GM23338 (cell line): Measurements from ENCODE around the gene LRRC26. TPM values are rescaled to one million over a fixed set of nuclear protein-coding genes. Genes with fewer than 3 reads are reported as not detected.
A peak's percentile ranks its signal among the peaks of the same experiment; 100 is the strongest.

Experiments
- ATAC-seq: fragments of 200-7000 bp; cut with Tn5 transposase; 3 replicates; pipeline ENCODE4 v1.9.1; 2020
- DNase-seq: peaks from one replicate; pipeline ENCODE4 v3.0.0-alpha.2; 2015; ENCODE audit warnings: low spot score
- H2AFZ ChIP-seq: fragments of 200-600 bp; sonication (generic); 2 replicates; pipeline ENCODE4 v1.8.0; 2016; ENCODE audit warnings: antibody characterized with exemption, mild to moderate bottlenecking, moderate library complexity
- H3F3A ChIP-seq: fragments of 200-600 bp; sonication (generic); replicated peaks from 2 replicates; pipeline ENCODE4 v1.8.0; 2017; ENCODE audit warnings: antibody characterized with exemption, mixed run types, low read depth
- H3K27ac ChIP-seq: fragments of 200-600 bp; sonication (generic); 2 replicates; pipeline ENCODE4 v1.6.1; 2016; ENCODE audit warnings: low read depth
- H3K27me3 ChIP-seq: fragments of 200-600 bp; sonication (generic); 2 replicates; pipeline ENCODE4 v1.8.0; 2016; ENCODE audit warnings: mild to moderate bottlenecking, mixed run types, moderate library complexity; ENCODE audit not compliant: insufficient read depth
- H3K36me3 ChIP-seq: fragments of 200-600 bp; sonication (generic); 2 replicates; pipeline ENCODE4 v1.8.0; 2016; ENCODE audit warnings: mild to moderate bottlenecking; ENCODE audit not compliant: insufficient read depth
- H3K4me1 ChIP-seq: fragments of 200-600 bp; sonication (generic); 2 replicates; pipeline ENCODE4 v1.8.0; 2016; ENCODE audit warnings: mild to moderate bottlenecking, moderate library complexity; ENCODE audit not compliant: insufficient read depth
- H3K4me2 ChIP-seq: fragments of 200-600 bp; sonication (generic); 2 replicates; pipeline ENCODE4 v1.7.1; 2017; ENCODE audit warnings: mixed run types
- H3K4me3 ChIP-seq: fragments of 200-600 bp; sonication (generic); 2 replicates; pipeline ENCODE4 v1.6.1; 2016; ENCODE audit warnings: mixed run types
- H3K79me2 ChIP-seq: fragments of 200-600 bp; sonication (generic); replicated peaks from 2 replicates; pipeline ENCODE4 v1.8.0; 2017; ENCODE audit warnings: mild to moderate bottlenecking; ENCODE audit not compliant: insufficient read depth
- H3K9me2 ChIP-seq: fragments of 200-600 bp; sonication (generic); 2 replicates; pipeline ENCODE4 v1.8.0; 2017; ENCODE audit not compliant: insufficient read depth
- H4K20me1 ChIP-seq: fragments of 200-600 bp; sonication (generic); replicated peaks from 2 replicates; pipeline ENCODE4 v1.8.0; 2017; ENCODE audit warnings: mild to moderate bottlenecking; ENCODE audit not compliant: insufficient read depth
- H3K27ac Mint-ChIP-seq: 2 replicates; pipeline ENCODE4 v1.8.0; 2020; ENCODE audit warnings: inconsistent platforms, mild to moderate bottlenecking, moderate library complexity, mixed read lengths
- H3K27me3 Mint-ChIP-seq: 3 replicates; pipeline ENCODE4 v1.8.0; 2022; ENCODE audit warnings: low read depth, mild to moderate bottlenecking, moderate library complexity, mixed read lengths, inconsistent platforms; ENCODE audit not compliant: insufficient read depth, poor library complexity
- H3K36me3 Mint-ChIP-seq: 3 replicates; pipeline ENCODE4 v1.8.0; 2021; ENCODE audit warnings: low read depth, mild to moderate bottlenecking, inconsistent platforms, moderate library complexity, mixed read lengths
- H3K4me1 Mint-ChIP-seq: 3 replicates; pipeline ENCODE4 v1.8.0; 2020; ENCODE audit warnings: mild to moderate bottlenecking, inconsistent platforms, mixed read lengths
- H3K4me3 Mint-ChIP-seq: 3 replicates; pipeline ENCODE4 v1.8.0; 2021; ENCODE audit warnings: moderate library complexity, mild to moderate bottlenecking, inconsistent platforms, mixed read lengths
- H3K9me3 Mint-ChIP-seq: 3 replicates; pipeline ENCODE4 v1.8.0; 2020; ENCODE audit warnings: moderate library complexity, mild to moderate bottlenecking, inconsistent platforms, mixed read lengths
- CREB1 ChIP-seq: fragments of 250-450 bp; sonication (Bioruptor Pico); IDR thresholded peaks from 2 replicates; pipeline ENCODE4 v1.5.0; 2020; ENCODE audit warnings: low read depth, mild to moderate bottlenecking, moderate library complexity
- EZH2 ChIP-seq: fragments of 200-600 bp; sonication (generic); IDR thresholded peaks from one replicate; pipeline ENCODE4 v1.8.0; 2017; ENCODE audit warnings: antibody characterized with exemption, mild to moderate bottlenecking, low read depth; ENCODE audit not compliant: unreplicated experiment
- JUNB ChIP-seq: IDR thresholded peaks from one replicate; pipeline ENCODE4 v1.6.1; 2016; ENCODE audit warnings: antibody characterized with exemption; ENCODE audit not compliant: unreplicated experiment
- NANOG ChIP-seq: IDR thresholded peaks from 2 replicates; pipeline ENCODE4 v1.6.1; 2016; ENCODE audit warnings: antibody characterized with exemption, borderline replicate concordance
- POLR2AphosphoS5 ChIP-seq: IDR thresholded peaks from 2 replicates; pipeline ENCODE4 v1.6.1; 2016; ENCODE audit warnings: antibody characterized with exemption, low read depth
- STAT1 ChIP-seq: IDR thresholded peaks from one replicate; pipeline ENCODE4 v1.6.1; 2016; ENCODE audit warnings: antibody characterized with exemption; ENCODE audit not compliant: unreplicated experiment
- ZNF114 ChIP-seq: fragments of 250-450 bp; sonication (Bioruptor Pico); IDR thresholded peaks from 2 replicates; pipeline ENCODE4 v1.5.0; 2020; ENCODE audit warnings: mild to moderate bottlenecking, moderate library complexity
- ZNF331 ChIP-seq: fragments of 250-450 bp; sonication (Bioruptor Pico); IDR thresholded peaks from 2 replicates; pipeline ENCODE4 v1.5.0; 2020; ENCODE audit warnings: low read depth, mild to moderate bottlenecking, moderate library complexity
- ZNF462 ChIP-seq: fragments of 250-450 bp; sonication (Bioruptor Pico); IDR thresholded peaks from 2 replicates; pipeline ENCODE4 v1.5.0; 2020; ENCODE audit warnings: mild to moderate bottlenecking, moderate library complexity
- polyA plus RNA-seq: library from polyadenylated mRNA; unstranded; fragments of >200 nt; fragmentation: Nextera tagmentation; extraction: Ambion mirVana; gene quantifications from 2 replicates; pipeline ENCODE4 v1.2.1, GENCODE V29; 2016
- total RNA-seq: library from RNA; depleted of rRNA; stranded (reverse); fragments of >200 nt; shearing (Covaris generic); gene quantifications from 2 replicates; pipeline ENCODE4 v1.2.3, GENCODE V29; 2014
- TF ChIP-seq, protein P1 (sequence below), 2 experiments: fragments of 200-600 bp in 1 of 2; sonication (generic) in 1 of 2; conservative IDR thresholded peaks; 2 replicates each; pipeline versions ENCODE4 v1.5.1 to v1.6.1; 2016 to 2017; ENCODE audit warnings: antibody characterized with exemption in 2 of 2, low read depth in 2 of 2, mild to moderate bottlenecking in 2 of 2, moderate library complexity in 1 of 2

Gene LRRC26
- total and polyA plus RNA-seq, 2 experiments from 2014 or later: 0.21 to 4.3 TPM

DNA sequence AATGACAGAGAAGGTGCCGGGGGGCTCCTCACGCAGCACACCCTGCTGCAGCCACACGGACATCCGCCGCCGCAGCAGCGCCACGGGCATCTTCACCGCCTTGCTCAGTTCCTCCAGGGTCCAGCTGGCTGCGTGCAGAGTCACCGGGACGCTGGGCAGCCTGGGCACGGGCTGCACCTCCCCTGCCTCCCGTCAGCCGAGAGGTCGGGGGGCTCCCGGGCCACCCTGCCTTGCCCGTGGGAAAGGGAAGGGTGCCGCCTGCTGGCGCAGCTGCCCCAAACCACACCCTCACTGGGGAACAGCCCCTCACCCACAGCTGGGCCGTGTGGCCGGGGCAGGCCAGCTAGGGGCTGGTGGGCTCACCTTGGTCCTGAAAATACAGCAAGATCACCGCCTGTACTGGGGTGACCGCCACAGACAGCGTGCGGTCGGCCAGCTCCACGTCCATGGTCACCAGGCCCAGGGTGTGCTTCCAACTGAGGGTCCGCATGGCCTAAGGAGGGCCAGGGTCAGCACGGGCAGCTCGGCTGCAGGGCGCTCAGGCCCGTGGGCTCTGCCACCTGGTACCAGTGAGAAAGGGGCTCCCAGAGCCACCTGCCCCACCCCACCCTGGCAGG lies 5.6 kb upstream of the LRRC26 start:
- Histone ChIP-seq H3K36me3 (no peaks in the 10 kb centered on the region), H3K9me2 (no peaks in the 10 kb centered on the region), H3K4me2 (no peak overlapping the region), H3F3A (peaks cover 7% of the 10 kb centered on the region; the same call in 1 of the 2 replicates), H2AFZ (no peak overlapping the region), H3K79me2 (no peaks in the 10 kb centered on the region), H3K27me3 (peaks cover 12% of the 10 kb centered on the region), H3K4me1 (no peaks in the 10 kb centered on the region), H3K4me3 (no peak overlapping the region), H3K27ac (no peak overlapping the region), H4K20me1 (no peaks in the 10 kb centered on the region)
- peaks cover 4% of the 10 kb centered on the region; the same call in 1 of the 3 replicates for H3K36me3 Mint-ChIP-seq
- DNase-seq (peak; percentile 61), ATAC-seq (peak; percentile 74)
- no peaks in the 10 kb centered on the region for H3K9me3 Mint-ChIP-seq
- H3K4me3 Mint-ChIP-seq: no peak overlapping the region
- TF ChIP-seq ZNF331 (CRISPR knock-in tag): no peak
- TF ChIP-seq, protein P1, sequence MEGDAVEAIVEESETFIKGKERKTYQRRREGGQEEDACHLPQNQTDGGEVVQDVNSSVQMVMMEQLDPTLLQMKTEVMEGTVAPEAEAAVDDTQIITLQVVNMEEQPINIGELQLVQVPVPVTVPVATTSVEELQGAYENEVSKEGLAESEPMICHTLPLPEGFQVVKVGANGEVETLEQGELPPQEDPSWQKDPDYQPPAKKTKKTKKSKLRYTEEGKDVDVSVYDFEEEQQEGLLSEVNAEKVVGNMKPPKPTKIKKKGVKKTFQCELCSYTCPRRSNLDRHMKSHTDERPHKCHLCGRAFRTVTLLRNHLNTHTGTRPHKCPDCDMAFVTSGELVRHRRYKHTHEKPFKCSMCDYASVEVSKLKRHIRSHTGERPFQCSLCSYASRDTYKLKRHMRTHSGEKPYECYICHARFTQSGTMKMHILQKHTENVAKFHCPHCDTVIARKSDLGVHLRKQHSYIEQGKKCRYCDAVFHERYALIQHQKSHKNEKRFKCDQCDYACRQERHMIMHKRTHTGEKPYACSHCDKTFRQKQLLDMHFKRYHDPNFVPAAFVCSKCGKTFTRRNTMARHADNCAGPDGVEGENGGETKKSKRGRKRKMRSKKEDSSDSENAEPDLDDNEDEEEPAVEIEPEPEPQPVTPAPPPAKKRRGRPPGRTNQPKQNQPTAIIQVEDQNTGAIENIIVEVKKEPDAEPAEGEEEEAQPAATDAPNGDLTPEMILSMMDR (conservative IDR thresholded peaks at IDR 0.05; ENCODE audit: low read depth in 2 of 2): peak; percentile 34 to 82
- peaks cover 17% of the 10 kb centered on the region for H3K27me3 Mint-ChIP-seq
- H3K27ac Mint-ChIP-seq: no peak overlapping the region
- H3K4me1 Mint-ChIP-seq: peaks cover 2% of the 10 kb centered on the region

- H3K4me3 Mint-ChIP-seq: no peak overlapping the region
- Histone ChIP-seq H3K4me3 (no peak overlapping the region), H3K36me3 (no peaks in the 10 kb centered on the region), H3K4me2 (no peak overlapping the region), H3K9me2 (no peaks in the 10 kb centered on the region), H4K20me1 (no peaks in the 10 kb centered on the region), H3F3A (peaks cover 7% of the 10 kb centered on the region; the same call in 1 of the 2 replicates), H3K27me3 (peaks cover 19% of the 10 kb centered on the region), H3K27ac (no peak overlapping the region), H3K79me2 (no peaks in the 10 kb centered on the region), H3K4me1 (no peaks in the 10 kb centered on the region), H2AFZ (no peak overlapping the region)
- H3K36me3 Mint-ChIP-seq: peaks cover 4% of the 10 kb centered on the region; the same call in 1 of the 3 replicates
- peak; percentile 44 for ATAC-seq
- H3K4me1 Mint-ChIP-seq: peaks cover 5% of the 10 kb centered on the region
- DNase-seq: peak; percentile 55
- peaks cover 22% of the 10 kb centered on the region for H3K27me3 Mint-ChIP-seq
- H3K9me3 Mint-ChIP-seq: no peaks in the 10 kb centered on the region
- no peak overlapping the region for H3K27ac Mint-ChIP-seq
- no peak for TF ChIP-seq STAT1
- no peak for TF ChIP-seq NANOG
- TF ChIP-seq JUNB: no peak
- TF ChIP-seq ZNF462 (CRISPR knock-in tag): no peak
- TF ChIP-seq POLR2AphosphoS5: no peak
- TF ChIP-seq ZNF114 (CRISPR knock-in tag): no peak
- TF ChIP-seq EZH2: no peak
- TF ChIP-seq CREB1 (CRISPR knock-in tag): no peak
These were observed 5.0 kb upstream of the LRRC26 start for GRCh38 chr9:137174722-137175293.
